ENCODE data around the gene VTI1B. TPM values are rescaled to one million over a fixed set of nuclear protein-coding genes. Genes with fewer than 3 reads are reported as not detected.

The VTI1B gene
- total RNA-seq, 1 donor from 2014 or later, result 77.8 TPM

DNA sequence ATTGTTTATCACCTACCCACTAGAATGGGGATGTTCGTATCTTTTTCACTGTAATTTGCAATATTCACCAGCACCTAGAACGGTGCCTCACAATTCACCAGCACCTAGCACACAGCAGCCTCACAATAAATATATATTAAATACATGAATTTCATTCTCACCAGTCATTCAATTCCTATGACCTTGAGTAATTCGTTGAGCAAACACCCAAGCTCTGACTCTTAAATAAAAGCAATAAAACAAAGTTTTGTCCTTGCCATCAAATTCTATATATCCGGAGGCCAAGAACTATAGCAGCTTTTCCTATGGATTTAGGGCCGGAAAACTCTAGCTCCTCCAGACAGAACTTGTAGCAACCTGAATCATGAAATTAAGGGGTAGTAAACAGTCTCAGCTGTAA, 981 bp downstream of the VTI1B start:
- Mint-ChIP-seq H3K9me3 (no peaks in the 10 kb centered on the region), H3K27me3 (ENCODE audit: insufficient read depth) (no peaks in the 10 kb centered on the region), H3K4me3 (peak overlapping the region; percentile 85), H3K4me1 (ENCODE audit: low read depth) (peaks cover 46% of the 10 kb centered on the region), H3K36me3 (ENCODE audit: low read depth) (peaks cover 20% of the 10 kb centered on the region), H3K27ac (peak overlapping the region; percentile 64)
- no peak for DNase-seq (ENCODE audit: low spot score)
- intact Hi-C loops (cut with micrococcal nuclease), result loop anchor here (10.0 kb wide), 1 partner anchor 1721 kb away; the partner anchor contains the start of genes ERH and SLC39A9

GRCh38 chr14:67668559-67668958, 5.9 kb downstream of the VTI1B start:
- Mint-ChIP-seq H3K27ac (peak overlapping the region; percentile 22), H3K4me1 (ENCODE audit: low read depth) (peaks cover 43% of the 10 kb centered on the region), H3K9me3 (no peaks in the 10 kb centered on the region), H3K36me3 (ENCODE audit: low read depth) (peaks cover 4% of the 10 kb centered on the region), H3K27me3 (ENCODE audit: insufficient read depth) (no peaks in the 10 kb centered on the region), H3K4me3 (no peak overlapping the region)
- DNase-seq (ENCODE audit: low spot score), result no peak
- intact Hi-C loops (cut with micrococcal nuclease), result loop anchor here (1.0 kb wide), 1 partner anchor 12 kb away; no protein-coding TSS in a partner anchor

- H3K27me3 Mint-ChIP-seq (ENCODE audit: insufficient read depth), result no peaks in the 10 kb centered on the region
- H3K9me3 Mint-ChIP-seq, result no peaks in the 10 kb centered on the region
- H3K36me3 Mint-ChIP-seq (ENCODE audit: low read depth), result peaks cover 5% of the 10 kb centered on the region
- no peak overlapping the region for H3K27ac Mint-ChIP-seq
- peaks cover 33% of the 10 kb centered on the region for H3K4me1 Mint-ChIP-seq (ENCODE audit: low read depth)
- intact Hi-C loops (cut with micrococcal nuclease), result loop anchor here (1.0 kb wide), 6 partner anchors 37 to 240 kb away; partner anchors contain the start of gene PIGH
- DNase-seq (ENCODE audit: low spot score), result peak; percentile 14
- no peak overlapping the region for H3K4me3 Mint-ChIP-seq
Measured at GRCh38 chr14:67666750-67667449, 7.5 kb downstream of the VTI1B start.

DNA sequence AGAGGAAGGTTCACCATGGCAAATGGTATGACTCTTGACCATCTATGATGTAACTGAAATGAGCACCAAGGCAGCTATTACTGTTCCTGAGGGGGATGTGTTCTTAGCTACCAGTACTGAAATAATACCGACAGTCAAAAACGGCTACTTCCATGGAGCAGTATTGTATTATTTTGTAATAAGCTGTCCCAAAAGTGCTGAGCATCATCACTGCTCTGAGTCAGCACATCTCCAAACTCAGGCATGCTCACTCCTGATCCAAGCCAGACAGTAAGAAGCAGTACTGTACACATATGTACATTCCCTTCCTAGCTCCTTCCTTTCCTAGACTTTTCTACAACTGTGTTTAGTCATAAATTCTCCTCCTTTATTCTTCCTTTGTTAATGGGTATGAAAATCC, 8.6 kb downstream of the VTI1B start:
- Mint-ChIP-seq H3K36me3 (ENCODE audit: low read depth) (peaks cover 5% of the 10 kb centered on the region), H3K9me3 (no peaks in the 10 kb centered on the region), H3K4me1 (ENCODE audit: low read depth) (peaks cover 33% of the 10 kb centered on the region), H3K27ac (no peak overlapping the region), H3K4me3 (no peak overlapping the region), H3K27me3 (ENCODE audit: insufficient read depth) (no peaks in the 10 kb centered on the region)
- intact Hi-C loops (cut with micrococcal nuclease), result no loop called here
- DNase-seq (ENCODE audit: low spot score), result no peak

DNA sequence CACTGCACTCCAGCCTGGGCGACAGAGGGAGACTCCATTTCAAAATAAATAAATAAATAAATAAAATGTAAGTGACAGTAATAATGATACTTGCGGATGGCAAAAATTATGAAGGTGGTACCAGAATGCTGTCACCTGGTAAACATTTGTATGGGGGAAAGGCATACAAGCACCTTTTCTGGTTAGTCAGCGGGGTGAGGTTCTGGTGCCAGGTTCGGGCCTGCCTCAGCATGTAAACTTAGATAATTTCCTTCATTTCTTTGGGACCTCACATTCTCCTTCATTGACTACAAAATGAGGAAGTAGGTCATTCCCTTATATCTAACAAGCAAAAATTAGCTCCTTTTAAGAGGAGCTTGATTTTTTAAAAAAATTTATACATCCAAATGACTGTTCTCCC, 10.8 kb downstream of the VTI1B start:
- H3K4me1 Mint-ChIP-seq (ENCODE audit: low read depth), result peaks cover 24% of the 10 kb centered on the region
- no peaks in the 10 kb centered on the region for H3K27me3 Mint-ChIP-seq (ENCODE audit: insufficient read depth)
- H3K9me3 Mint-ChIP-seq, result no peaks in the 10 kb centered on the region
- no peak overlapping the region for H3K27ac Mint-ChIP-seq
- intact Hi-C loops (cut with micrococcal nuclease), result no loop called here
- H3K36me3 Mint-ChIP-seq (ENCODE audit: low read depth), result peaks cover 7% of the 10 kb centered on the region
- no peak overlapping the region for H3K4me3 Mint-ChIP-seq
- DNase-seq (ENCODE audit: low spot score), result no peak

GRCh38 chr14:67653651-67654280, 20.7 kb downstream of the VTI1B start:
- no peaks in the 10 kb centered on the region for H3K27me3 Mint-ChIP-seq (ENCODE audit: insufficient read depth)
- H3K9me3 Mint-ChIP-seq, result no peaks in the 10 kb centered on the region
- H3K4me3 Mint-ChIP-seq, result no peak overlapping the region
- H3K36me3 Mint-ChIP-seq (ENCODE audit: low read depth), result peaks cover 38% of the 10 kb centered on the region
- no peaks in the 10 kb centered on the region for H3K4me1 Mint-ChIP-seq (ENCODE audit: low read depth)
- no peak for DNase-seq (ENCODE audit: low spot score)
- intact Hi-C loops (cut with micrococcal nuclease), result no loop called here
- H3K27ac Mint-ChIP-seq, result no peak overlapping the region

- no peak overlapping the region for H3K27ac Mint-ChIP-seq
- H3K27me3 Mint-ChIP-seq (ENCODE audit: insufficient read depth), result no peaks in the 10 kb centered on the region
- H3K4me3 Mint-ChIP-seq, result no peak overlapping the region
- no peak for DNase-seq (ENCODE audit: low spot score)
- intact Hi-C loops (cut with micrococcal nuclease), result no loop called here
- no peaks in the 10 kb centered on the region for H3K4me1 Mint-ChIP-seq (ENCODE audit: low read depth)
- no peaks in the 10 kb centered on the region for H3K9me3 Mint-ChIP-seq
- peaks cover 38% of the 10 kb centered on the region for H3K36me3 Mint-ChIP-seq (ENCODE audit: low read depth)
Measured at GRCh38 chr14:67652189-67652588, 22.2 kb downstream of the VTI1B start.

DNA sequence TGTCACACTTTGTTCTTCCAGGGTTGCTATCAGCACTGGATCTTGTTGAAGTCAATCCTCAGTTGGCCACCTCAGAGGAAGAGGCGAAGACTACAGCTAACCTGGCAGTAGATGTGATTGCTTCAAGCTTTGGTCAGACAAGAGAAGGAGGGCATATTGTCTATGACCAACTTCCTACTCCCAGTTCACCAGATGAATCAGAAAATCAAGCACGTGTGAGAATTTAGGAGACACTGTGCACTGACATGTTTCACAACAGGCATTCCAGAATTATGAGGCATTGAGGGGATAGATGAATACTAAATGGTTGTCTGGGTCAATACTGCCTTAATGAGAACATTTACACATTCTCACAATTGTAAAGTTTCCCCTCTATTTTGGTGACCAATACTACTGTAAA, 23.7 kb downstream of the VTI1B start:
- intact Hi-C loops (cut with micrococcal nuclease), result no loop called here
- H3K36me3 Mint-ChIP-seq (ENCODE audit: low read depth), result peaks cover 41% of the 10 kb centered on the region
- no peaks in the 10 kb centered on the region for H3K4me1 Mint-ChIP-seq (ENCODE audit: low read depth)
- H3K27ac Mint-ChIP-seq, result no peak overlapping the region
- H3K27me3 Mint-ChIP-seq (ENCODE audit: insufficient read depth), result no peaks in the 10 kb centered on the region
- DNase-seq (ENCODE audit: low spot score), result no peak
- H3K9me3 Mint-ChIP-seq, result no peaks in the 10 kb centered on the region
- no peak overlapping the region for H3K4me3 Mint-ChIP-seq

DNA sequence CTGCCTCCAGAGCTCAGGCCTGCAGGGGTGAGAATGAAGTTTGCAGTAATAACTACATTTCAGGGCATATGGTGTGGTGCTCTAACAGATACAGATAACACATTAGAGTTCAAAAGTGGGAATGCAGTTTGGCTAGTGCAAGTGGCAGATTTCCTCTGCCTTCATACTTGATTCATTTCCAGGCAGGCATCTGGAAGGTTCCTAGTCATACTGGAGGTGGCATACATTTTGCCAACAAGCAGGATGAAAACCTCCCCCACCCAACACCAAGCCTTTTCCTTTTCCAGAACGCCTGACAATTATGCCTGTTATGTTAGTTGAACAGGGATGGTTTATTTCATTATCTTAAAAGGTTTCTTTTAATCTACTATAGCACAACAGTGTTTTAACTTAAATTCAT, 24.3 kb downstream of the VTI1B start:
- H3K27ac Mint-ChIP-seq, result no peak overlapping the region
- no peak overlapping the region for H3K4me3 Mint-ChIP-seq
- peaks cover 43% of the 10 kb centered on the region for H3K36me3 Mint-ChIP-seq (ENCODE audit: low read depth)
- H3K4me1 Mint-ChIP-seq (ENCODE audit: low read depth), result no peaks in the 10 kb centered on the region
- no peaks in the 10 kb centered on the region for H3K27me3 Mint-ChIP-seq (ENCODE audit: insufficient read depth)
- DNase-seq (ENCODE audit: low spot score), result no peak
- no peaks in the 10 kb centered on the region for H3K9me3 Mint-ChIP-seq
- intact Hi-C loops (cut with micrococcal nuclease), result no loop called here

DNA sequence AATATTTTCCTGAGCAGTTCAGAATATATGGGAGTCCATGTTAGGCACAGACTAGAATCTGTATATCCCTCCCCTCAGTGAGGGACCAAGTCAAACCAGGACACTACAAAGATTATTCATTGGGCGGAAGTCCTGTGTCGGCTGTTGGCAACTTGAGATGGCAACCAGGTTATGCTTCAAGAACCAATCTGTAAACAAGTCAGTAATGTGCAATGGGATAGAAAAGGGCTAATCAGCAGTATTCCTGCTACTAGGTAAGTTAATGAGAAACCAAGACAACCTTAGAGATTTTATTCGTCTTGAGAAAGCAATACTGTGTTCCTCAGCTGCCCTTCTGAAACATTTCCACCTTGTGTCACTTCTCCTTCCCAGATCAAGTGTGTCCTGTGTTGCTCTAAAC, 28.3 kb downstream of the VTI1B start:
- H3K4me1 Mint-ChIP-seq (ENCODE audit: low read depth), result peaks cover 14% of the 10 kb centered on the region
- H3K27ac Mint-ChIP-seq, result no peak overlapping the region
- H3K9me3 Mint-ChIP-seq, result no peaks in the 10 kb centered on the region
- H3K4me3 Mint-ChIP-seq, result no peak overlapping the region
- H3K27me3 Mint-ChIP-seq (ENCODE audit: insufficient read depth), result no peaks in the 10 kb centered on the region
- intact Hi-C loops (cut with micrococcal nuclease), result no loop called here
- peaks cover 32% of the 10 kb centered on the region for H3K36me3 Mint-ChIP-seq (ENCODE audit: low read depth)
- no peak for DNase-seq (ENCODE audit: low spot score)

DNA sequence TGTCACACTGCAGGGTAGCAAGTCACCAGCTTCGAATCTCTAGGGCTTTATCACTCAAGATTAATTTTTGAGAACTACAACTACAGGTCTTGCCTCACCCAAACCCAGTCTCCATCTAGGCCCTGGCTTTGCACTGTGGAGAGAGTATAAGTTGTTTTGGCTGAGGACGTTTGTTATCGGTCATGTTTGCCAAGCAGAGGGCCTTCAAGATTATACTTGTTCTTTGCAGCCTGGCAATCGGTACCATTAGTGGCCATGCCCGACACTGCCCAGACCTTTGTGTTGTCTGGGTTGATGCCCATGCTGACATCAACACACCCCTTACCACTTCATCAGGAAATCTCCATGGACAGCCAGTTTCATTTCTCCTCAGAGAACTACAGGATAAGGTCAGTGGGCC, 29.0 kb downstream of the VTI1B start:
- H3K27ac Mint-ChIP-seq, result no peak overlapping the region

GRCh38 chr14:67644428-67644827, 30.0 kb downstream of the VTI1B start:
- Mint-ChIP-seq H3K27ac (peak overlapping the region; percentile 2), H3K9me3 (no peaks in the 10 kb centered on the region), H3K4me3 (no peak overlapping the region), H3K27me3 (ENCODE audit: insufficient read depth) (no peaks in the 10 kb centered on the region), H3K4me1 (ENCODE audit: low read depth) (peaks cover 14% of the 10 kb centered on the region), H3K36me3 (ENCODE audit: low read depth) (peaks cover 22% of the 10 kb centered on the region)
- DNase-seq (ENCODE audit: low spot score), result no peak
- intact Hi-C loops (cut with micrococcal nuclease), result no loop called here

More for the DNA sequence above, 29.0 kb downstream of the VTI1B start:
- intact Hi-C loops (cut with micrococcal nuclease), result no loop called here
- Mint-ChIP-seq H3K4me3 (no peak overlapping the region), H3K27me3 (ENCODE audit: insufficient read depth) (no peaks in the 10 kb centered on the region), H3K36me3 (ENCODE audit: low read depth) (peaks cover 27% of the 10 kb centered on the region), H3K4me1 (ENCODE audit: low read depth) (peaks cover 14% of the 10 kb centered on the region), H3K9me3 (no peaks in the 10 kb centered on the region)
- no peak for DNase-seq (ENCODE audit: low spot score)

GRCh38 chr14:67643713-67644112, 30.7 kb downstream of the VTI1B start:
- no peaks in the 10 kb centered on the region for H3K27me3 Mint-ChIP-seq (ENCODE audit: insufficient read depth)
- peaks cover 17% of the 10 kb centered on the region for H3K36me3 Mint-ChIP-seq (ENCODE audit: low read depth)
- H3K4me3 Mint-ChIP-seq, result no peak overlapping the region
- H3K4me1 Mint-ChIP-seq (ENCODE audit: low read depth), result peaks cover 14% of the 10 kb centered on the region
- intact Hi-C loops (cut with micrococcal nuclease), result no loop called here
- DNase-seq (ENCODE audit: low spot score), result no peak
- H3K9me3 Mint-ChIP-seq, result no peaks in the 10 kb centered on the region
- no peak overlapping the region for H3K27ac Mint-ChIP-seq

All from activated T-helper 1 cell treated with anti-CD3 and anti-CD28 coated beads, Interleukin-12 subunit alpha, Interleukin-12 subunit beta, Interleukin-2, Interleukin-4 antibody, amounts not matched to agents 30 ng/mL and 10 ng/mL and 1 ng/mL, durations not matched to agents 14 hours and 24 hours and 36 hours (primary cell).